ENCODE data around the gene COQ5.

GRCh38 chr12:120574106-120574505 is 45.1 kb upstream of the COQ5 start:
- TF ChIP-seq YY1 (IDR thresholded peaks at IDR 0.05) (no peak), CTCF (IDR thresholded peaks at IDR 0.05; ENCODE audit: low read depth, low read length, missing input control) (no peak), SP1 (IDR thresholded peaks at IDR 0.05) (no peak), JUND (IDR thresholded peaks at IDR 0.05) (no peak), GABPA (IDR thresholded peaks at IDR 0.05 in 1 of 2, conservative IDR thresholded peaks at IDR 0.05 in 1 of 2) (no peak), MAX (IDR thresholded peaks at IDR 0.05) (no peak), REST (IDR thresholded peaks at IDR 0.05) (no peak), RAD21 (IDR thresholded peaks at IDR 0.05) (no peak), NR2F2 (IDR thresholded peaks at IDR 0.05) (no peak), RXRA (IDR thresholded peaks at IDR 0.05) (no peak), HNF4G (IDR thresholded peaks at IDR 0.05) (no peak)
- TF ChIP-seq, protein P1, sequence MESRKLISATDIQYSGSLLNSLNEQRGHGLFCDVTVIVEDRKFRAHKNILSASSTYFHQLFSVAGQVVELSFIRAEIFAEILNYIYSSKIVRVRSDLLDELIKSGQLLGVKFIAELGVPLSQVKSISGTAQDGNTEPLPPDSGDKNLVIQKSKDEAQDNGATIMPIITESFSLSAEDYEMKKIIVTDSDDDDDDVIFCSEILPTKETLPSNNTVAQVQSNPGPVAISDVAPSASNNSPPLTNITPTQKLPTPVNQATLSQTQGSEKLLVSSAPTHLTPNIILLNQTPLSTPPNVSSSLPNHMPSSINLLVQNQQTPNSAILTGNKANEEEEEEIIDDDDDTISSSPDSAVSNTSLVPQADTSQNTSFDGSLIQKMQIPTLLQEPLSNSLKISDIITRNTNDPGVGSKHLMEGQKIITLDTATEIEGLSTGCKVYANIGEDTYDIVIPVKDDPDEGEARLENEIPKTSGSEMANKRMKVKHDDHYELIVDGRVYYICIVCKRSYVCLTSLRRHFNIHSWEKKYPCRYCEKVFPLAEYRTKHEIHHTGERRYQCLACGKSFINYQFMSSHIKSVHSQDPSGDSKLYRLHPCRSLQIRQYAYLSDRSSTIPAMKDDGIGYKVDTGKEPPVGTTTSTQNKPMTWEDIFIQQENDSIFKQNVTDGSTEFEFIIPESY (IDR thresholded peaks at IDR 0.05) = no peak
